K562 (cell line): ENCODE measurements around the gene SPEF1. TPM values are rescaled to one million over a fixed set of nuclear protein-coding genes. Genes with fewer than 3 reads are reported as not detected.

Source experiments
- ATAC-seq: fragments of 200-7000 bp; cut with Tn5 transposase; 3 replicates; pipeline ENCODE4 v1.9.1; 2020; ENCODE audit warnings: moderate library complexity
- BruUV-seq: library from RNA; stranded (reverse); fragments of 400-500 nt; replicated peaks from 2 replicates; lab custom pipeline; 2021; lab: Mats Ljungman, UMichigan
- CTCF ChIA-PET: fragments of 300-600 bp; formaldehyde crosslinking; extraction: SDS; loops from one replicate; lab custom pipeline; 2021; ENCODE audit warnings: low intra/inter-chr PET ratio; lab: Yijun Ruan, JAX
- POLR2A ChIA-PET: fragments of 300-600, 350-650 bp; sonication (Branson Sonifier 250); formaldehyde crosslinking; extraction: SDS; loops from one replicate; lab custom pipeline; 2021; ENCODE audit warnings: antibody characterized with exemption, inconsistent platforms; lab: Yijun Ruan, JAX
- DNase-seq, 4 experiments: peaks; one replicate each; pipeline versions ENCODE4 v3.0.0 to v3.0.0-alpha.2; 2011 to 2018; ENCODE audit warnings: low spot score in 3 of 4, mixed read lengths in 3 of 4; ENCODE audit errors: extremely low read depth in 1 of 4
- FAIRE-seq: peaks from 2 replicates; lab custom pipeline; 2011; peaks lifted over from hg19 to GRCh38; lab: Jason Lieb, UNC
- H2AFZ ChIP-seq: 2 replicates; pipeline ENCODE4 v1.6.0; 2011; ENCODE audit warnings: low read depth, low read length, control low read depth, inconsistent platforms
- H3K27ac ChIP-seq: fragments of 200-600 bp; 3 replicates; pipeline ENCODE4 v1.8.0; 2011; ENCODE audit warnings: low read depth, mild to moderate bottlenecking, control low read depth, inconsistent platforms, low read length, moderate library complexity, mixed read lengths; ENCODE audit errors: extremely low read depth
- H3K27me3 ChIP-seq, 2 experiments: fragments of 300-600 bp in 1 of 2; 2 replicates in 1 of 2; 3 replicates in 1 of 2; pipeline versions ENCODE4 v1.6.0 to v1.8.0; 2011; ENCODE audit warnings: inconsistent platforms in 2 of 2, low read length in 2 of 2, mild to moderate bottlenecking in 1 of 2, mixed read lengths in 1 of 2, moderate library complexity in 1 of 2; ENCODE audit not compliant: control insufficient read depth in 2 of 2, insufficient read depth in 2 of 2
- H3K36me3 ChIP-seq: fragments of 300-600 bp; 3 replicates; pipeline ENCODE4 v1.8.0; 2011; ENCODE audit warnings: mild to moderate bottlenecking, low read length, inconsistent platforms; ENCODE audit not compliant: control insufficient read depth, insufficient read depth
- H3K4me1 ChIP-seq, 2 experiments: fragments of 200-600 bp in 1 of 2; replicated peaks in 1 of 2; 2 replicates in 1 of 2; 3 replicates in 1 of 2; pipeline versions ENCODE4 v1.5.1 to v1.8.0; 2011; ENCODE audit warnings: inconsistent platforms in 2 of 2, low read length in 2 of 2, mild to moderate bottlenecking in 1 of 2, mixed read lengths in 1 of 2, moderate library complexity in 1 of 2; ENCODE audit not compliant: control insufficient read depth in 2 of 2, insufficient read depth in 2 of 2
- H3K4me2 ChIP-seq: 2 replicates; pipeline ENCODE4 v1.6.1; 2011; ENCODE audit warnings: low read length, control low read depth, inconsistent platforms, mixed read lengths; ENCODE audit not compliant: insufficient read depth
- H3K4me3 ChIP-seq: fragments of 200-600 bp; sonication (generic), shearing (Covaris generic); 2 replicates; pipeline ENCODE4 v1.5.1; 2016; ENCODE audit warnings: control low read depth, inconsistent platforms
- H3K79me2 ChIP-seq: fragments of 200-600 bp; 3 replicates; pipeline ENCODE4 v1.8.0; 2011; ENCODE audit warnings: low read length, inconsistent platforms; ENCODE audit not compliant: control insufficient read depth, insufficient read depth
- H3K9ac ChIP-seq, 2 experiments: 2 replicates each; pipeline versions ENCODE4 v1.6.0 to v1.6.1; 2011; ENCODE audit warnings: low read depth in 2 of 2, low read length in 2 of 2, control low read depth in 1 of 2, inconsistent platforms in 1 of 2, mild to moderate bottlenecking in 1 of 2, mixed read lengths in 1 of 2; ENCODE audit not compliant: insufficient read depth in 1 of 2
- H3K9me1 ChIP-seq: one replicate; pipeline ENCODE4 v1.6.0; 2011; ENCODE audit warnings: inconsistent platforms, mild to moderate bottlenecking, low read length, moderate library complexity; ENCODE audit not compliant: control insufficient read depth, insufficient read depth
- H3K9me3 ChIP-seq: replicated peaks from 2 replicates; pipeline ENCODE4 v1.5.1; 2011; ENCODE audit warnings: low read depth, low read length, inconsistent platforms; ENCODE audit not compliant: control insufficient read depth, insufficient read depth
- H4K20me1 ChIP-seq: replicated peaks from 2 replicates; pipeline ENCODE4 v1.6.1; 2011; ENCODE audit warnings: low read length, inconsistent platforms, mixed read lengths; ENCODE audit not compliant: control insufficient read depth, insufficient read depth
- FOXP4 ChIP-seq: sonication (generic); formaldehyde crosslinking; IDR thresholded peaks from 2 replicates; pipeline ENCODE4 v1.8.0; 2022; ENCODE audit warnings: mild to moderate bottlenecking, missing genetic modification reagents, borderline replicate concordance
- SP2 ChIP-seq: IDR thresholded peaks from 2 replicates; pipeline ENCODE4 v1.6.1; 2011; ENCODE audit warnings: mild to moderate bottlenecking, low read depth, low read length, moderate library complexity; ENCODE audit not compliant: poor library complexity, severe bottlenecking; ENCODE audit errors: extremely low read depth
- ZC3H11A ChIP-seq: IDR thresholded peaks from 2 replicates; pipeline ENCODE4 v1.6.1; 2012; ENCODE audit warnings: low read depth, low read length, improper control_type of control experiment
- ZFP91 ChIP-seq: sonication (generic); formaldehyde crosslinking; IDR thresholded peaks from 2 replicates; pipeline ENCODE4 v1.8.0; 2022; ENCODE audit warnings: mild to moderate bottlenecking, missing genetic modification reagents
- ZNF143 ChIP-seq: sonication (generic); formaldehyde crosslinking; IDR thresholded peaks from 2 replicates; pipeline ENCODE4 v1.9.0; 2022; ENCODE audit warnings: mild to moderate bottlenecking, missing genetic modification reagents
- WGBS: fragments of 100-300 bp; shearing (Covaris generic); methylation state at CpG from one replicate; pipeline ENCODE4 v1.1.6; 2016; ENCODE audit warnings: low coverage, mixed read lengths; ENCODE audit not compliant: insufficient coverage; ENCODE audit errors: missing lambda C conversion rate; 5-methylcytosine and 5-hydroxymethylcytosine counted together
- in situ Hi-C: fragments of 300-500 bp; cut with MboI; formaldehyde crosslinking; loops from 4 replicates; pipeline ENCODE4 v1.15.0; 2018; ENCODE audit warnings: inconsistent platforms, mixed read lengths
- intact Hi-C: fragments of 100-400 bp; cut with micrococcal nuclease; formaldehyde crosslinking; loops from 2 replicates; pipeline ENCODE4 v1.14.2; 2022
- polyA plus RNA-seq, 8 experiments: library from polyadenylated mRNA; depleted of rRNA in 4 of 8; stranded (reverse) in 5 of 8; unstranded in 3 of 8; fragments of >200 nt; fragmentation: Nextera tagmentation in 2 of 8; fragmentation: Illumina TruSeq in 1 of 8; extraction: Ambion mirVana in 2 of 8; extraction: Trizol in 1 of 8; gene quantifications; 2 replicates each; pipeline versions ENCODE4 v1.2.1 to v1.2.3, GENCODE V29; 2011 to 2014; ENCODE audit warnings: inconsistent platforms in 1 of 8, missing spikeins in 1 of 8
- total RNA-seq, 7 experiments: library from RNA; depleted of rRNA in 6 of 7; stranded (reverse); fragments of >200 nt in 6 of 7; fragmentation: Illumina TruSeq in 2 of 7; extraction: Trizol in 2 of 7; gene quantifications; 2 replicates each; pipeline versions ENCODE4 v1.2.1 to v1.2.3, GENCODE V29; 2011 to 2021; ENCODE audit warnings: low replicate concordance in 1 of 7

SPEF1 gene
- total and polyA plus RNA-seq, 9 of the 15 experiments (the other 6 are each of a cell fraction or from before 2014, with no cell fraction given): not detected

- Histone ChIP-seq H3K27me3 (no peaks in the 10 kb centered on the region), H3K36me3 (peaks cover 67% of the 10 kb centered on the region; the same call in 2 of the 3 replicates), H3K9me3 (no peaks in the 10 kb centered on the region), H3K9me1 (no peaks in the 10 kb centered on the region), H3K9ac (no peak overlapping the region), H3K4me2 (no peak overlapping the region), H4K20me1 (no peaks in the 10 kb centered on the region), H3K4me1 (peaks cover 19 to 42% of the 10 kb centered on the region in 2 experiments; a peak in 4 of 5 replicates), H3K4me3 (no peak overlapping the region), H3K79me2 (peaks cover 12% of the 10 kb centered on the region; the same call in 2 of the 3 replicates), H3K27ac (no peak overlapping the region), H2AFZ (no peak overlapping the region)
- no TSS peak for BruUV-seq
- TF ChIP-seq ZNF143 (no peak), ZC3H11A (no peak), ZFP91 (CRISPR knock-in tag) (no peak), SP2 (no peak), FOXP4 (CRISPR knock-in tag) (no peak)
- CTCF ChIA-PET: no interaction called here
- 96% methylated on average over 2 of the region's 8 CpGs for WGBS
- intact Hi-C loops: no loop called here
- POLR2A ChIA-PET: interaction anchor here (0.7 to 1.6 kb wide), 3 partner anchors 11 to 60 kb away, joined by 3 to 6 read pairs (median 4); partner anchors contain the start of gene AP5S1
- DNase-seq (no peak), FAIRE-seq (no peak), ATAC-seq (no peak)
- in situ Hi-C loops: no loop called here
Measured at GRCh38 chr20:3800878-3801260, 19.6 kb upstream of the SPEF1 start.
